SJCRH30 (cell line): ENCODE data around the gene PNPLA8. TPM values are rescaled to one million over a fixed set of nuclear protein-coding genes. Genes with fewer than 3 reads are reported as not detected.

ENCODE experiments used
- DNase-seq, 2 experiments: peaks; one replicate each; pipeline ENCODE4 v3.0.0-alpha.2; 2015 to 2020
- H3K27ac ChIP-seq: fragments of 250-450 bp; sonication (Bioruptor Pico); 2 replicates; pipeline ENCODE4 v1.5.1; 2020; ENCODE audit warnings: mild to moderate bottlenecking, moderate library complexity
- H3K27me3 ChIP-seq: fragments of 250-450 bp; sonication (Bioruptor Pico); 2 replicates; pipeline ENCODE4 v1.5.1; 2020; ENCODE audit warnings: mild to moderate bottlenecking, moderate library complexity
- H3K36me3 ChIP-seq: fragments of 250-450 bp; sonication (Bioruptor Pico); 2 replicates; pipeline ENCODE4 v1.5.1; 2020; ENCODE audit warnings: mild to moderate bottlenecking, moderate library complexity
- H3K4me1 ChIP-seq: fragments of 250-450 bp; sonication (Bioruptor Pico); 2 replicates; pipeline ENCODE4 v1.5.1; 2020; ENCODE audit warnings: mild to moderate bottlenecking, moderate library complexity
- H3K4me3 ChIP-seq: fragments of 250-450 bp; sonication (Bioruptor Pico); 2 replicates; pipeline ENCODE4 v1.5.1; 2020; ENCODE audit warnings: mild to moderate bottlenecking, moderate library complexity
- H3K9me3 ChIP-seq: fragments of 250-450 bp; sonication (Bioruptor Pico); replicated peaks from 2 replicates; pipeline ENCODE4 v1.5.1; 2020; ENCODE audit warnings: mild to moderate bottlenecking, moderate library complexity
- total RNA-seq: library from RNA; depleted of rRNA; stranded (reverse); fragments of >200 nt; shearing (Covaris generic); gene quantifications from 2 replicates; pipeline ENCODE4 v1.2.3, GENCODE V29; 2014; rRNA removed

The PNPLA8 gene
- total RNA-seq, 1 experiment from 2014 or later = 27.9 TPM

DNA sequence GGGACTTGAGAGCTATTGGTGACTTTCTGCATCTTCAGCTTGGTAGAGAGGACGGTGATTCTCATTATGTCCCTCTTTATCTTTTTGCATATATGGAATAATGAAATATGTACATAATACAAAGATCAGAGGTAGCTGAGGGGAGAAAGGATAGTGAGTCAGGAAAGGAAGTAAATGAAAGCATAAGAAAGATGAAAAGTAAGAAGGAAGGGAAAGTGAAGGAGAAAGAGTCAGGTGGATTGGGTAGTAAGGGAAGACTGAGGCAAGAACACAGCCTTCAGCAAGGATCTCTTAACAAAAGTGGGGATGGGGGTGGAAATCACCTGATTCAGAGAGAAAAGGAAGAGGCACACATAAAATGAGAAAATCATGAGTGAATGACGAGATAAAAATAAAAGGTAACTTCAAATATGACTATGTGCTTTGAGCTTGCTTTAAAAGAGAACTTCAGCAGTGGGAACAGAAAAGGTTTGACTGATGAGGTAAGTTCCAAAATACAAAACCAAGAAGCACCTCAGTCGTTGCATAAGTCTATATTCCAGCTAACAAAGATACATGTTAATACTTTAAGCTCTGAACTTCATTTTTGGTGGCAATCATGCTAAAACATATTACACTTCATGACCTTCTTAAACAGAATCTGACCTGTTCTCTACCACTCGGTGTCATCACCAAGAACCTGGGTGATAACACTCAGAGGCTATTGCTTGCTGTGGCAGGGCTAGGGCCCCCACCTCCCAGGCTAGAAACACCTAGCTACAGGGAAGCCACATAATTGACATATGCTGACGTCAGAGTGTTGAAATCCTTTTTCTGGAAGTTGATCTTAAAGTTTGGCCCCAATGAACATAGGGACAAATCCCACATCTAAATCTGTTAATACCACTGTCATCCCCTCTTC, 102.6 kb downstream of the PNPLA8 start:
- no peaks in the 10 kb centered on the region for H3K36me3 ChIP-seq
- DNase-seq = no peak
- no peak overlapping the region for H3K27ac ChIP-seq
- H3K4me3 ChIP-seq = no peak overlapping the region
- H3K27me3 ChIP-seq = no peaks in the 10 kb centered on the region
- no peaks in the 10 kb centered on the region for H3K9me3 ChIP-seq
- peaks cover 7% of the 10 kb centered on the region for H3K4me1 ChIP-seq

DNA sequence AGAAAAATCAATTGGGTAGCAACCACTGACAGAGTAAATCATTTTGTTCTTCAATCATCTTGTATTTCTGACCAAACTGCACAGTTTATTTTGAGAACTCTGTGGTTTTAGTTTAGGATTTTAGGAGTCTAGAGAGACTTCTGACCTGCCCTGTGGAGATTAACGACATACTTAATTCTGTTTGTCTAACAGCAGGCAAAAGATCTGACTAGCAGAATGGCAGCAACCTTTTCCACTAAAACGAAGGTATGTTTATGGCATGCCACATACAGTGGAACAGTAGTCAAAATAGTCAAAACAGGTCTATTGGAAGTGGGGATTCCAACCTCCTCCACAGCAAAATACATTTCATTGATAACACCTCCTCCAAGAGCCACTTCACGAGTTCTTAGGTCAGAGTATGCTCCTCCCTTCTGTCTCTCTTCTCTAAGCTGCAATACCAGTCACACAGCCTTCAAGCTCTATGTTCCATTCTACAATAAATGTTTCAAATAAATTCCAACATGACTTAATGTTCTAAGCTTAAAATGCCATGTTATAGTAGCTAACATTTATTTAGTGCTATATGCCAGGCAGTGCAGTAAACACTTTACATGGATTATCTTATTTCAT, 104.1 kb downstream of the PNPLA8 start:
- Histone ChIP-seq H3K27me3 (no peaks in the 10 kb centered on the region), H3K9me3 (no peaks in the 10 kb centered on the region), H3K36me3 (no peaks in the 10 kb centered on the region), H3K27ac (no peak overlapping the region), H3K4me3 (no peak overlapping the region), H3K4me1 (peaks cover 10% of the 10 kb centered on the region)
- DNase-seq = no peak

Other genes starting within 250 kb of the PNPLA8 start
- 28.5 and 30.8 TPM in 2 replicates for gene NRCAM, start 69.7 kb downstream of the PNPLA8 start, total RNA-seq
- gene THAP5, start 43.6 kb upstream of the PNPLA8 start, total RNA-seq = 45.4 and 52.1 TPM in 2 replicates
- gene DNAJB9, start 43.7 kb upstream of the PNPLA8 start, total RNA-seq = 18.4 and 18.5 TPM in 2 replicates